ENCODE results near the gene RPL22.

RPL22 gene

GRCh38 chr1:6151291-6151822, 48.0 kb downstream of the RPL22 start:
- DNase-seq: no peak

DNA sequence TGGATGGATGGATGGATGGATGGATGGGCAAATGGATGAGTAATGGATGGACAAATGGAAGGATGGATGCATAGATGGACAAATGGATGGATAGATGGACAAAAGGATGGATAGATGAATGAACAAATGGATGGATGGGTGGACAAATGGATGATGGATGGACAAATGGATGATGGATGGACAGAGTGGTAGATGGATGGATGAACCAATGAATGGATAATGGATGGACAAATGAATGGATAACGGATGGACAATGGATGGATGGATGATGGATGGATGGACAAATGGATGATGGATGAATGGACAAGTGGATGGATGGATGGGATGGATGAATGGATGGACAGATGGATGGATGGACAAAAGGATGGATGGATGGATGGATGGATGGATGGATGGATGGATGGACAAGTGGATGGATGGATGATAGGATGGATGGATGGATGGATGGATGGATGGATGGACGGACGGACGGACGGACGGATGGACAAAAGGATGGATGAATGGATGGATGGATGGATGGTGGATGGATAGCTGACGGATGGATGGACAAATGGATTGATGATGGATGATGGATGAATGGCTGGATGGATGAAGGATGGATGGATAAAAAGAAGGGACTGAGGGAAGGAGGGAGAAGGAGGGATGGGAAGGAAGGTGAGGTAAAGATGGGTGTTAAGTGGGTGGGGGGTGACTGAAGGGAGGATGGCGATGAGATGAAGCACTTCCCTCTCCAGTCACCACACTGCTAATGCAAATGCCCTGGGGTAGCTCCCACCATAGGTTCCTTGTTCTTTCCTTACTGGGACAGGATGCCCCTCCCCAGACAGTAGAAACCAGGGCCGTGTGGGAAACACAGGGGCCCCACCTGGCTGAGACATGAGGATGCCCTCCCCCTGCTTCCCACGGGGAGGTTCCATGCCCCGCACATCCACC, 49.1 kb downstream of the RPL22 start:
- DNase-seq: no peak

- DNase-seq: no peak
Observed at GRCh38 chr1:6149597-6149996, 49.8 kb downstream of the RPL22 start.

DNA sequence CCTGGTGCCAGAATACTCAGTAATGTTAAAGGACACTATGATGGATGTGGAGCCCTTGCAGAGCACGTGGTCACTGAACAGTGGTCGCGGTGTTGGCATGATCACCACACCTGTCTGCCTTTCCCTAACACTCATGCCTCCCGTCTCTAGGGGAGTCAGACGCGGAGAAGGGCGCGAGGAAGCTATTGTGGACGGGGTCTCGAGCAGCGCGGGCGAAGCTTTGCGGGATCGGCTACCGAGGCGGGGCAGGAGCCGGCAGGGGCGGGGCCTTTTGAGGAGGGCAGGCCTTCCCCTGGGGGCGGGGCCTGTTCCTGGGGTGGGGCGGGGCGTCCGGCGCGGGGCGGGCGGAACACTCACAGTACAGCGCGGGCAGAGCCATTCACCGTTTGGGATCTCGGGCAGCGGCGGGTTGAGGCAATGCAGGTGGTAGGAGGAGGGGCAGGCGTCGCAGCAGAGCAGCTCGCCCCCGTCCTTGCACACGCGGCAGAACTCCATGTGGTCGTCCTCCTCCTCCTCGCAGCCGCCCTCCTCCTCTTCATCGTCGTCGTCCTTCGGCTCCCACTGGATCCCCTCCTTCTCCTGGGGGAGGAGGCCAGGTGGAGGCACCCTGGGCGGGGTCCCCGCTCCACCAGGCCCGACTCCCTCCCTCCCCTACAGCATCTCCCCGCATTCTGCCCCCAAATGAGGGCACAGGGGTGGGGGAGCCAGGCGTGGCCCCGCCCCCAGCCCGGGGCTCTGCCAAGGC, 50.7 kb downstream of the RPL22 start:
- DNase-seq: peak; percentile 12

- DNase-seq: no peak
Observed at GRCh38 chr1:6145864-6146410, 53.5 kb downstream of the RPL22 start.

DNA sequence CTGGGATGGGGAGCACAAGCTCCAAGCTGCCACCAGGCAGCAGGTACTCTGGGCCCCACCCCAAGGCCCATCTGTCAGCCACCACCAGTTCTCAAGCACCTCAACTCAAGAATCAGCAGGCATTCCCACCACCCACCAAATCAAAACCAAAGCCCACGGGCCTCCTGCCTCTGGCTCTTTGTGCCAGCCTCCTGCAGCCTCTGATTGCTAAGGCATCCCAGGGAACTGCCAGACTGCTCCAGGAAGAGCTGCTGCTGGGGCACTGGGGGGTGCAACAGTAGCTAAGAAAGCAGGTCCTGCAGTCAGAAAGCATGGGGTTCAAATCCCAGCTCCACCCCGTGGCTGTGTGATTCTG, 54.0 kb downstream of the RPL22 start:
- DNase-seq: no peak

DNA sequence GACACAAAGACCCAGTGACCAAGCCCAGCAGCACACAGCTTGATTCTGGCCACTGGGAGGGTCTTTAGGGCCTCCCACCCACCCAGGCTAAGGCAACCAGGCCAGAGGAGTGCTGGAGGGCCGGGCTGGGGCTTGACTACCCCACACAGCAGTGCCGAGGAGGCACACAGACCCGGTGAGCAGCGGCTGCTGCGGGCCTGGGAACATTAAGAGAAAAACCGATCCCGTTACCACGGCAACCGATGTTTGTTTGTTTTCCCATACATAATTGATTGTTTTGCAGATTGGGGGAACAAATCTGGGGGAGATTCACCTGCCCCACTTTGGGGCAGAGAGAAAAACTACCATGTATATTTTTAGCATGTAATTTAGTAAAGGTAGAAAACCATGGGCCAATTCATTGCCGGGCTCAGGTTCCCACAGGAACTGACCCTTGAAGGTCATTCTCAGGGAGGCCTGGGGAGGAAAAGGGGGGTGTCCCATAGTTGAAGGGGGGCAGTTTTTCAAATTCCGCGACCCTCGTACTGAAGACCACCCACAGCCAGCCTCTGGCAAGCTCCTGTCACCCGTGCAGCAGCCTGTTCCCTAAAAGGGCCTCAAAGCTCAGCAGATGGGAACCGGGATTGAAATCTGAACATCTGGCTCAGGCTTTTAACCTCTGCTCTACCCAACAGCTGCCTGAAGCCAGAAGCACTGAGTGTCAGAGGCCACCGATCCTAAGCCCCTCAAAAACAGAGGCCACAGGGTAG, 54.6 kb downstream of the RPL22 start:
- DNase-seq: no peak

DNA sequence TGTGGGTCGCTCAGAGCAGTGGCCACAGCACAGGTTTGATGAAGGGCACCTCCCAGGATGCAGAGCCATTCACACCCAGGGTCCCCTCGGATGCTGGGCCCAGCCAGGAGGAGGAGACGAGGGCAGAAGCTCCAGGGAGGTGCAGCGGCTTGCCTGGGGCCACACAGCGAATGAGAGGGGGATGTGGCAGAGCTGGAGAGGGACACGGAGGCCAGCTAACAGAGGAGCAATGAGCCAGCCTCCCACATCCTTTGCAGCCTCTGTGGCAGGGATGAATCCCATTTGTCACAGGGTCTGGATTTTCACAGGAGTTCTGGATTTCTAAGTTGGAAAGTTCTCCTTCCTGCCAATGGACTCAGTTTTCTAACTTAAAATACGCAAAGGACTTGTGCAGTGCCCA, 55.2 kb downstream of the RPL22 start:
- DNase-seq: no peak

DNA sequence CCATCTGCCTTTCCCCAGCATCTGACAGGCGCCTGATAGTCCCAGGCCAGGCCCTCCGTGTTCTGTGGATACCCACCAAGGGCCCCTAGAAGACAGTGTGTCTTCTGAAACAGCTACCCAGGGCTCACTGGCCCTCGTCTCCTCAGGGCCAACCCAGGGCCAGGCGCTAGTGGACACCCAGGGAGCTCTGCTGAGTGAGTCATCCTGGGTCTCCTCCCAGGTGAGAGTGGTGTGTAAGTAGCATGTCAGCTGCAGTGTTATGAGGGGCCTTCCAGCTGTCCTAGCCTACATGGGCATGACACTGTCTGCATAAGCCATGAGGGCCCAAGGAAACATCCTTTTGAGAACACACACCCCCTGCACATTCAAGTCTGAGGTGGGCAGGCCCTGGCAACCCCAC, 56.0 kb downstream of the RPL22 start:
- DNase-seq: no peak

GRCh38 chr1:6142734-6143133, 56.7 kb downstream of the RPL22 start:
- DNase-seq: no peak

DNA sequence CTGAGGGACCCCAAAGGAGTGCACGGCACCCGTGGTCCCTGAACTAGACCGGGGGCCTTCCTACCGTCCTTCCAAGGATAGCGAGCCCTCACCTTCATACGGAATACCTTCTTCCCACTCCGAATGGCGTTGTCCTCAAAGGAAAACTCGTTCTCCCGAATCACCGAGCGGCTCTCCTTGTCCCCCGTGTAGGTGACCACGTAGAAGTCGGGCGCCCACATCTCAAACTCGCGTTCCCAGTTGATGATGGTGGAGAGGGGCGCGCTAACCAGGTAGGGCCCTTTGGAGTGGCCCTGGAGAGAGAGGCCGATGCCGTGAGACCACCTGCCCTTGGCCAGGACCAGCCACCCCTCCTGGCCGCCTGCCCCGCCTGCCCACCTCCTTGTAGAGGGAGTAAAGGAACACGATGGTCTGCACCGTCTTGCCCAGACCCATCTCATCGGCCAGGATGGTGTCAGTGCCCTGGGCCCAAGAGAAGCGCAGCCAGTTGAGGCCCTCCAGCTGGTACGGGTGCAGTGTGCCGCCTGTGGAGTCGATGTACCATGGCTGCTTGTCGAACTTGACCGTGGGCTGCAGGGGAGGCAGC, 57.3 kb downstream of the RPL22 start:
- DNase-seq: no peak

DNA sequence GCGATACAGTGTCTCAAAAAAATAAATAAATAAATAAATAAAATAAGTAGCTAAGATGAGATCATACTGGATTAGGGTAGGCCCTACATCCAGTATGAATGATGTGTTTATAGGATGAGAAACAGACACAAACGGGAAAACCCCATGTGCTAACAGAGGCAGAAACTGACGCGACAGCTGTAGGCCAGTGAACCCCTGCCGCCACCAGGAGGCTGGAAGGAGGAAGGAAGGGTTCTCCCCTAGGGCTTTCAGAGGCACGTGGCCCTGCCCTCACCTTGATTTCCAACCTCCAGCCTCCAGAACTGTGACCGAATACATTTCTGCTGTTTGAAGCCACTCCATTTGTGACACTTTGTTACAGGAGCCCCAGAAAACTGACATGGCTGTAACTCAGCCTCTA, 57.8 kb downstream of the RPL22 start:
- DNase-seq: no peak

DNA sequence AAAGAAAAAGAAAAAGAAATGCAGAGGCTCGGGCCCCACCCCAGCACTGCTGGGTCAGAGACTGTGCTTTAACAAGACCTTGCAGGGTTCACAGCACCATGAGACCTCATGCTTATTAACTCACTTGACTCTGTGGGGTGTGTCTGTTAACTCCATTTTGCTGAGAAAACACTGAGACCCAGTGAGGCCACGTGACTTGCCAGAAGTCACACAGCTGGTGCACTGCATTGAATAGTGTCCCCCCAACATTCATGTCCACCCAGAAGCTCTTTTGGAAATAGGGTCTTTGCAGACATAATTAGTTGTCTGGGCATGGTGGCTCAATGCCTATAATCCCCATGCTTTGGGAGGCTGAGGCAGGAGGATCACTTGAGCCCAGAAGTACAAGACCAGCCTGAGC, 59.0 kb downstream of the RPL22 start:
- DNase-seq: no peak

DNA sequence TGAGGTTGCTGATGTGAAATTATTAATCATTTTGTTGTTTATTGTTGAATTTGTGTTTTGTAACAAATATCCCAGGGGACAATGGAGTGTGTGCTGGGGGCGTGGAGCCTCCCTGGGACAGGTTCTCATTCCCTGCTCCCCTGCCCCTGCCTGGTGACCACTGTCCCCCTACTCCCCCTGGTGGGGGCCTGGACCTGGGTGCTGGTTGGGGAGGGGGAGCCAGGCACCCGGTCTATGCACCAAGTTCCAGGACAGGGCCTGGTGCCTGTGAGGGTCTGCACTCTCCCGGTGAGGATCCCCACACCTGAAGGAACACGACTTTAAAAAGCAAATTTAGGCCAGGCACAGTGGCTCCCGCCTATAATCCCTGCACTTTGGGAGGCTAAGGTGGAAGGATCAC, 61.6 kb downstream of the RPL22 start:
- no peak for DNase-seq

DNA sequence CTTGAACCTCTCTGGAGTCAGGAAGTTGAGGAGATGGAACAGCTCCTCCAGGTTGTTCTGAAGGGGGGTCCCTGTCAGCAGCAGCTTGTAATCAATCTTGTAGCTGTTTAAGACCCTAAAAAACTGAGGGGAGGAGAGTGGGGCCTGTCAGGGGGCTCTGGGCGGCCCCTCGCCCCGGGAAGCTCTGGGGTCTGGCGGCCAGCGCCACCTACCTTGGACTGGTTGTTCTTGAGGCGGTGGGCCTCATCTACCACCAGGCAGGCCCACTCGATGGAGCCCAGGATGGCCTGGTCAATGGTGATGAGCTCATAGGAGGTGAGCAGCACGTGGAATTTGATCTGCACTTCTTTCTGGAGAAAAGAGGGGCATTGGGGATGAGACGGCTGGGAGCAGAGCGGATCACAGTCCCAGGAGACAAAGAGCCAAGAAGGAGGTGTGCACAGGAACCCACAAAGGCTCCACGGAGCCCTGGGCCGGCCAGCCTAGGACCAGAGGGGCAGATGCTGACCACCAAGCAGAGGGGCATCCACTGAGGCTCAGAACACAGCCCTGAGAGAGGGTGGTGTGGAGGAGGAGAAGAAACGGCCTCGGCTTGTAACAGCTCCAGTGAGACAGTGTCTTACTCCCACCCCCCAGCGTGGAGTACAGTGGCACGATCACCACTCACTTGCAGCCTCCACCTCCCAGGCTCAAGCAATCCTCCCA, 62.7 kb downstream of the RPL22 start:
- no peak for DNase-seq
